Neuron (in vitro differentiated cells): Measurements from ENCODE around the gene KLK6.

Experiments used
- H2AFZ ChIP-seq: one replicate; pipeline ENCODE4 v1.6.1; 2013; ENCODE audit warnings: low read depth, mild to moderate bottlenecking, inconsistent platforms, low read length, moderate library complexity
- H3K27me3 ChIP-seq: one replicate; pipeline ENCODE4 v1.6.1; 2013; ENCODE audit warnings: low read length; ENCODE audit not compliant: insufficient read depth
- H3K36me3 ChIP-seq: one replicate; pipeline ENCODE4 v1.6.1; 2013; ENCODE audit warnings: low read length; ENCODE audit not compliant: insufficient read depth
- H3K4me1 ChIP-seq: one replicate; pipeline ENCODE4 v1.6.1; 2013; ENCODE audit warnings: low read length; ENCODE audit not compliant: insufficient read depth
- H3K4me3 ChIP-seq: 2 replicates; pipeline ENCODE4 v1.5.1; 2013; ENCODE audit warnings: mild to moderate bottlenecking, low read length, moderate library complexity
- H3K9me3 ChIP-seq: one replicate; pipeline ENCODE4 v1.6.1; 2013; ENCODE audit warnings: low read length

KLK6 gene

GRCh38 chr19:50928831-50929230 is 40.6 kb downstream of the KLK6 start:
- Histone ChIP-seq H2AFZ (no peak overlapping the region), H3K9me3 (no peaks in the 10 kb centered on the region), H3K4me3 (no peak overlapping the region), H3K27me3 (peaks cover 3% of the 10 kb centered on the region), H3K36me3 (no peaks in the 10 kb centered on the region), H3K4me1 (no peaks in the 10 kb centered on the region)

- Histone ChIP-seq H3K27me3 (peaks cover 7% of the 10 kb centered on the region), H3K4me3 (no peak overlapping the region), H3K9me3 (no peaks in the 10 kb centered on the region), H3K4me1 (no peaks in the 10 kb centered on the region), H3K36me3 (no peaks in the 10 kb centered on the region), H2AFZ (no peak overlapping the region)
These were observed 43.2 kb downstream of the KLK6 start for GRCh38 chr19:50926144-50926543.

DNA sequence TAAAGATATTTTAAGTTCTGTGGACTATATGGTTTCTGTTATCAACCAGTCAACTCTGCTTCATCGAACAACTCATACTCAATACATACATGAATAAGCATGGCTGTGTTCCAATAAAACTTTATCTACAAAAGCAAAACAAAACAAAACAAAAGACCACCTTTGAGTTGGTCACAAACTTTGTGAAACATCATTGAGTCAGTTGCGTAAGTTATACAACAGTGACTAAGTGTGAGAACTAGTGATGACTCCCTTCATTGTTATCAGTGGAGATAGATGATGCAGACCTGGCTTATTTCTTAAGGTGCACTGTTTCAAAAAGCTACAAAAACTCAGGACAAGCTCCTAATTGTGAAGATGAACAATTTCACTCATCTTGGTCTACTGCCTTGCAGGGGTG is 43.7 kb downstream of the KLK6 start:
- H3K4me1 ChIP-seq = no peaks in the 10 kb centered on the region
- no peak overlapping the region for H3K4me3 ChIP-seq
- no peaks in the 10 kb centered on the region for H3K9me3 ChIP-seq
- no peak overlapping the region for H2AFZ ChIP-seq
- H3K36me3 ChIP-seq = no peaks in the 10 kb centered on the region
- peaks cover 7% of the 10 kb centered on the region for H3K27me3 ChIP-seq

- H3K4me1 ChIP-seq = no peaks in the 10 kb centered on the region
- H3K36me3 ChIP-seq = no peaks in the 10 kb centered on the region
- H3K9me3 ChIP-seq = no peaks in the 10 kb centered on the region
- H3K4me3 ChIP-seq = no peak overlapping the region
- H3K27me3 ChIP-seq = peaks cover 7% of the 10 kb centered on the region
- H2AFZ ChIP-seq = no peak overlapping the region
These were observed 44.8 kb downstream of the KLK6 start for GRCh38 chr19:50924586-50924985.

- H3K27me3 ChIP-seq = peaks cover 7% of the 10 kb centered on the region
- H3K4me3 ChIP-seq = no peak overlapping the region
- H3K9me3 ChIP-seq = no peaks in the 10 kb centered on the region
- H3K36me3 ChIP-seq = no peaks in the 10 kb centered on the region
- no peak overlapping the region for H2AFZ ChIP-seq
- no peaks in the 10 kb centered on the region for H3K4me1 ChIP-seq
These were observed 47.0 kb downstream of the KLK6 start for GRCh38 chr19:50922317-50922853.

- no peaks in the 10 kb centered on the region for H3K4me1 ChIP-seq
- H3K4me3 ChIP-seq = no peak overlapping the region
- H2AFZ ChIP-seq = no peak overlapping the region
- H3K36me3 ChIP-seq = no peaks in the 10 kb centered on the region
- H3K27me3 ChIP-seq = peaks cover 7% of the 10 kb centered on the region
- no peaks in the 10 kb centered on the region for H3K9me3 ChIP-seq
These were observed 47.7 kb downstream of the KLK6 start for GRCh38 chr19:50921426-50922316.

- peaks cover 22% of the 10 kb centered on the region for H3K27me3 ChIP-seq
- H2AFZ ChIP-seq = no peak overlapping the region
- no peaks in the 10 kb centered on the region for H3K36me3 ChIP-seq
- no peaks in the 10 kb centered on the region for H3K4me1 ChIP-seq
- H3K9me3 ChIP-seq = no peaks in the 10 kb centered on the region
- no peak overlapping the region for H3K4me3 ChIP-seq
These were observed 53.3 kb downstream of the KLK6 start for GRCh38 chr19:50916069-50916468.

GRCh38 chr19:50912727-50913716 is 56.4 kb downstream of the KLK6 start:
- H3K4me1 ChIP-seq = no peaks in the 10 kb centered on the region
- no peak overlapping the region for H3K4me3 ChIP-seq
- peaks cover 40% of the 10 kb centered on the region for H3K27me3 ChIP-seq
- no peaks in the 10 kb centered on the region for H3K9me3 ChIP-seq
- no peaks in the 10 kb centered on the region for H3K36me3 ChIP-seq
- H2AFZ ChIP-seq = no peak overlapping the region

GRCh38 chr19:50912102-50912599 is 57.2 kb downstream of the KLK6 start:
- no peaks in the 10 kb centered on the region for H3K4me1 ChIP-seq
- no peak overlapping the region for H2AFZ ChIP-seq
- H3K9me3 ChIP-seq = no peaks in the 10 kb centered on the region
- H3K27me3 ChIP-seq = peaks cover 44% of the 10 kb centered on the region
- no peak overlapping the region for H3K4me3 ChIP-seq
- no peaks in the 10 kb centered on the region for H3K36me3 ChIP-seq

DNA sequence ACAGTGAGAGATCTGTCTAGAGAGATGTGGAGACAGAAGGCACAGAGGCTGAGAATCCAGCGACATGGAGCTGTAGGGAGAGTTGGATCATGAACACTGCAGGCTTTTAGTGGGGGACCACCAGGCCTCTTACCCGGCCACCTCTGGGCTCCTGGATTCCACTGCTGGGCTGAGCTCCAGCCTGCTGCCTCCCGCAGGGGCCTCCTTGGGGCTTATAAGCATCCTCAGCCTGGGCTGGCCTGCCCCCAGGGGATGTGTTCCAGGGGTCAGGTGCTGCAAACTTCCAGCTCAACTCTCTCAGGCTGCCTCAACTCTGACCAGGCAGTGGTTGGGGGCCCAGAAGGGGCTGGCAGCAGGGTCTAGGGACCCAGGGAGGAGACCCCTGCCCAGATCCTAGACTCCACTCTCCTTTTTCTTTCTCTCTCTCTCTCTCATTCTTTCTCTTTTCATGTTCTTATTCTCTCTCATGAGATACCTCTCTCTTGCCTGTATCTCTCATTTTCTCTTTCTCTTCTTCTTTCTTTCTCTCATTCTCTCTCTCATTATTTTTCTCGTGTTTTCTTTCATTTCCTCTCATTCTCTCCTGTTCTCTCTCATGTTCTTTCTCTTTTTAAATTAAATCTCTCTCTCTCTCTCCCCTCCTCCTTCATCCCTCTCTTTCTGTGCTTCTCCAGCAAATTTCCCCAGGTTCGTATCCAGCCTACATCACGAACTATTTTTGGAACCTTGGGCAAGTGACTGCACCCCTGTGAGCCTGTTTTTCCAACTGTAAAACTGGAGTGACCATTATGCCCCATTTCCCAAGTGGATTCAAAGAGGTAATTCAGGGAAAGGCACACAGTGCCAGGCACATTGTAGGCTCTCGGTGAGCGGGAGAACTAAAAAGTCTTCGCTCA is 57.9 kb downstream of the KLK6 start, which contains the start of gene KLK4:
Gene KLK4, minus strand, starts transcription at position 190 of the 896 bp plus-strand sequence. CDS start 657 bp downstream, outside the sequence.
- Histone ChIP-seq H3K4me1 (no peaks in the 10 kb centered on the region), H2AFZ (no peak within 1 kb of the TSS), H3K27me3 (peaks cover 44% of the 10 kb centered on the region), H3K9me3 (no peaks in the 10 kb centered on the region), H3K4me3 (no peak within 1 kb of the TSS), H3K36me3 (no peaks in the 10 kb centered on the region)

- Histone ChIP-seq H3K4me3 (no peak overlapping the region), H3K9me3 (no peaks in the 10 kb centered on the region), H3K4me1 (no peaks in the 10 kb centered on the region), H2AFZ (no peak overlapping the region), H3K36me3 (no peaks in the 10 kb centered on the region), H3K27me3 (peaks cover 44% of the 10 kb centered on the region)
These were observed 58.7 kb downstream of the KLK6 start for GRCh38 chr19:50910722-50911121.
